GM21723 (cell line): ENCODE data around the gene TUBAL3.
"Not testable (repeated sequence)": the region's sequence is repeated elsewhere in the genome, so short reads cannot be mapped to it uniquely, and the experiment has no call there.

Experiments used
- ATAC-seq: cut with Tn5 transposase; IDR thresholded peaks from one replicate; pipeline ENCODE4 v1.9.1; 2021; ENCODE audit warnings: mild to moderate bottlenecking, moderate library complexity; ENCODE audit not compliant: unreplicated experiment

The TUBAL3 gene

DNA sequence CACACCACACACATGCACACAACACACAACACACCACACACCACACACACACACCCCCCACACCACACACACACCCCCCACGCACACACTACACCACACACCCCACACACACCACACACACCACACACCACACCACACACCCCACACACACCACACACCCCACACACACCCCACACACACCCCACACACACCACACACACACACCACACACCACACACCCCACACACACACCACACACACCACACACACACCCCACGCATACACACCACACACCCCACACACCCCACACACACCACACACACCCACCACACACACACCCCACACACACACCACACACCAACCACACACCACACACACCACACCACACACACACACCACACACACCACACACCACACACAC, 23.4 kb downstream of the TUBAL3 start:
- no peak for ATAC-seq

DNA sequence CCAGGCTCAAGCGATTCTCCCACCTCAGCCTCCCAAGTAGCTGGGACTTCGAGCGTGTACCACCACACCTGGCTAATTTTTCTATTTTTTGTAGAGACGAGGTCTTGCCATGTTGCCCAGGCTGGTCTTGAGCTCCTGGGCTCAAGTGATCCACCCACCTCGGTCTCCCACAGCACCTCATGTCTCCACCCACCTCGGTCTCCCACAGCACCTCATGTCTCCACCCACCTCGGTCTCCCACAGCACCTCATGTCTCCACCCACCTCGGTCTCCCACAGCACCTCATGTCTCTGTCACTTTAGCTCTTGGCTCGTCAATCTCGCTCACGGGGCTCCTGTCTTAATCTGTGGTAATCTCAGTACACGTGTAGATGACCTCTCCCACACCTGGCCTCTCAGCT, 24.2 kb downstream of the TUBAL3 start:
- ATAC-seq: not testable (repeated sequence)

DNA sequence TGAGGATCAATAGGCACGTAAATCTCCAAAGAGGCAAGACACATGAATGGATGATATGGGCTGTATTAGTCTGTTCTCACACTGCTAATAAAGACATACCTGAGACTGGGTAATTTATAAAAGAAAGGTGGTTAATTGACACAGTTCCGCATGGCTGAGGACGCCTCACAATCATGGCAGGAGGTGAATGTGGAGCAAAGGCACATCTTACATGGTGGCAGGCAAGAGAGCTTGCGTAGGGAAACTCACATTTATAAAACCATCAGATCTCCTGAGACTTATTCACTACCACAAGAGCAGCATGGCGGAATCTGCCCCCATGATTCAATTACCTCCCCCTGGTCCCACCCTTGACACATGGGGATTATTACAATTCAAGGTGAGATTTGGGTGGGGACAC, 25.4 kb downstream of the TUBAL3 start:
- not testable (repeated sequence) for ATAC-seq

DNA sequence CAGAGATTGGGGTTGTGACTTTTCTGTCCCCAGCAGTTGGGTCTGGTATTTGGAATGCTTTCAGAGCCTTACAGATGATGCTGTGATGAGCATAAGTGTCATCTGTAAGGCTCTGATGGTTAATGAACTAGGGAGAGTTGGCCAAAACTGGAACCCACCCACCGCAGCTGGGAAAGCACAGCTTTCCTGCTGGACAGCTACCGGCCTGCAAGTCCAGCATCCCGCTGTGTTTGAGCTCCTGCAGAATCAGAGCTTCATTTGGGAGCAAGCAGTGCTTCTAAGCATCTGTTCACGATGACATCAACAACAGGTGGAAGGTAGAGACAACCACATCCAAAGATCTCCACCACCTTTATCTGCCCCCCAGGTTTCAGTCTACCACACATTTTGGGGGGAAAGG, 28.2 kb downstream of the TUBAL3 start:
- no peak for ATAC-seq

DNA sequence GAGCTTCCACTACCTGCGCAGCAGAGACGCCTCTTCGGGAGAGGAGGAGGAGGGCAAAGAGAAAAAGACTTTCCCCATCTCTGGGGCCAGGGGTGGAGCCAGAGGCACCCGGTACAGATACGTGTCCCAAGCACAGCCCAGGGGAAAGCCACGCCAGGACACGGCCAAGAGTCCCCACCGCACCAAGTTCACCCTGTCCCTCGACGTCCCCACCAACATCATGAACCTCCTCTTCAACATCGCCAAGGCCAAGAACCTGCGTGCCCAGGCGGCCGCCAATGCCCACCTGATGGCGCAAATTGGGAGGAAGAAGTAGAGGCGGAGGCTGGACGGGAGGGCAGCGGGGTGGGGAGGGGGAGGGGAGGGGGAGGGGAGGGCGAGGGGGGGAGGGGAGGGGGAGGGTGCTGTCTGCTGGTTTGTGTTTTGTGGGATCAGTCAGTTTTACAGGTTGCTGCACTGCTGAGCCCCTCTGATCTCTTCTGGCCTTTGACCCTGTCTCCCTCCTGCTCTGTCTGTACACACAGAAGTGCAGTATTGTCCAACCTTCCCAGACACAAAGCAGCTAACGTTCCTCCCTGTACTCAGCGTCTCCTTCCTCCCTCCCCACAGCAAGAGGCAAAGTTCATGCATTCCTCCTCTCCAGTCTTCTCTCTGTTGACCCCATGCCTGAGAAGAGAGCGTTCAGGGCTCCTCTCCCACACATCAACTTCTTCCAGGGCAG, 30.6 kb downstream of the TUBAL3 start:
- no peak for ATAC-seq

DNA sequence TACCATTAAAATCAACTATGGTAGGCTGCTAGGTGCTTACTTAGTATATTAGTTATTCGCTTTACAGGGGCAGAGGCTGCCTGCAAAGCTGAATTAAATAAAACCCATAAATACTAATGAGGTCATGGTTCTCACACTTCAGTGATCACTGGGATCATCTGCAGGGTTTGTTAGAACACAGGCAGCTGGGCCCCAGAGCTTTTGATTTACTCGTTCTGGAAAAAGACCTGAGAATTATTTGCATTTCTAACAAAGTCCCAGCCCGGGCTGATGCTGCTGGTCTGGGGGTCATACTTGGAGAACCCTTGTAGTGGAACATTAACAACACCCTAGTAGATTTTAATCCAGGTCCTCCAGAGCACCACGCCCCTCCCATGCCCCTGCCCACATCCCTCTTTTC, 31.3 kb downstream of the TUBAL3 start:
- ATAC-seq: no peak

DNA sequence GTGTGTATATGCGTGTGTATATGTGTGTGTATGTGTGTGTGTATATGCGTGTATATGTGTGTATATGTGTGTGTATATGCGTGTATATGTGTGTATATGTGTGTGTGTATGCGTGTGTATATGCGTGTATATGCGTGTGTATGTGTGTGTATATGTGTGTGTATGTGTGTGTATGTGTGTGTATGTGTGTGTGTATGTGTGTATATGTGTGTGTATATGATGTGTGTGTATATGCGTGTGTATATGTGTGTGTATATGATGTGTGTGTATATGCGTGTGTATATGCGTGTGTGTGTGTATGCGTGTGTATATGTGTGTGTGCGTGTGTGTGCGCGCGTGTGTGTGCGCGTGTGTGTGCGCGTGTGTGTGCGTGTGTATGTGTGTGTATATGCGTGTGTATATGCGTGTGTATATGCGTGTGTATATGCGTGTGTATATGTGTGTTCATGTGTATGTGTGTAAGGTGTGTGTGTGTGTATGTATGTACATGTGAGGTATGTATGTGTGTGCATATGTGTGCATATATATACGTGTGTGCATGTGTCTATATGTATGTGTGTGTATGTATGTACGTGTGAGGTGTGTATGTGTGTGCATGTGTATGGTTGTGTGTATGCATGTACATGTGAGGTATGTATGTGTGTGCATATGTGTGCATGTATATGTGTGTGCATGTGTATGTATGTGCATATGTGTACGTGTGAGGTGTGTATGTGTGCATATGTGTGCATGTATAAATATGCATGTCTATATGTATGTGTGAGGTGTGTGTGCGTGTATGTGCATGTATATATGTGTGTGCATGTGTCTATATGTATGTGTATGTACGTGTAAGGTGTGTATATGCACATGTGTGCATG, 33.9 kb downstream of the TUBAL3 start:
- ATAC-seq: no peak

DNA sequence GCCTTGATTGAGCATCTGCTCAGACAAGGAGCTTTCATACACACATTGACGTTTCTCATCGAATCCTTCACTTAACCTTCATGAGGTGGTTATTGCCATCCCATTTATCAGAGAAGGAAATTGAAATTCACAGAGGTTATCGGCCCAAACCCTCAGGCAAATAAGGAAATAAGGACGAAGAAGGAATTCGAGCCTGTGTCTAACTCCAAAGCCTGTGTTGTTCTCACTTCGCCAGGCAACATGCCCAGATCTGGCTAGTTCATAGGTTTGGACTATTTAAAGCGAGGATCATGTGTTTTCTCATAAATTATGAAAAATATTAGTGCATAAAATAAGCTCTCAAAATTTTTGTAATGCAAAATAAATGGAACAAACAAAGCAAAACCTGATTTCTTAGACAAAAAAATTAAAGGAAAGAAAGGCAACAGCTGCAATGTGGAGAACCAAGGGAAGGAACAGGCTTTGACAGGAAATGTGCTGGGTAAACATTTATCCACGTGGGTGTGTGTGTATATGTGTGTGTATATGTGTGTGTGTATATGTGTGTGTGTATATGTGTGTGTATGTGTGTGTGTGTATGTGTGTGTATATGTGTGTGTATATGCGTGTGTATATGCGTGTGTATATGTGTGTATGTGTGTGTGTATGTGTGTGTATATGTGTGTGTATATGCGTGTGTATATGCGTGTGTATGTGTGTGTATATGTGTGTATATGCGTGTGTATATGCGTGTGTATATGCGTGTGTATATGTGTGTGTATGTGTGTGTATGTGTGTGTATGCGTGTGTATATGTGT, 35.1 kb downstream of the TUBAL3 start:
- ATAC-seq: no peak

DNA sequence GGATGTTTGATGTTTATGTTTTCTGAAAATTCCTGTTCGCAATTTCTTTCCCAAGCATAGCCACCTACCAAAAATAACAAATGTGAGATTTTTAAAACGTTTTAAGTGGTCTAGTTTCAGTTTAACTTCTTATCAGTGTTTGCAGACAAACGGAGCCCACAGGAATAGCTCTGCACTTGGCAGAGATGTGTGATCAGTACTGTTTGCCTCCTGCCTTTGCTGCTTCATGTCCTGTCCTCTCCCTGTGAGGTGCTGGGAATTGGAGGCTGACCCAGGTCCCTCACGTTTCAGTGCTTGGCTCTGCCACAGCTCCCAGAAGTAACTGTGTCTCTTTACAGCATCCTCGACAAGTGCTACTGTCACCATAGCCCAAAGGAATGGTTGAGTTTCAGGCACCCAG, 38.7 kb downstream of the TUBAL3 start:
- no peak for ATAC-seq

DNA sequence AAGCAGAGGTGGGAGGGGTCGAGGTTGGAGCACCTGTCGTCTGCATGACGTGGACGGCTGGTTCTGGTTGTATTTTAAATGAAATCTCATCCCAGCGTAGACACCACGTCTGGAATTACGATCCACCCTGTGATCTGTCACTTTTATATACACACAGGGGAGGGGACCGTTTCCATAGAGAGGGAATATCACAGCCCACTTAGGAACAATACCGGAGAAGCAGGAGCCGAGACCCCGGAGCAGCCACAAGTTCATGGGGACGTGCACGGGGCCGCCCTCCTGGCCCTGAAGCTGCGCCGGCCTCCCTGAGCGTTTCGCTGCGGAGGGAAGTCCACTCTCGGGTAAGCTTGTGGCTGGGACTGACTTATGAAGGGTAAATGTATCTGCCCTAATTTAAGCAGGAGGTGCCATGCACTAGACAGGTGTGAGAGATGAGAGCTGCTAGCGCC, 39.7 kb downstream of the TUBAL3 start, which contains the start of gene UCN3:
UCN3 (plus strand) TSS at position 77 of the 449 bp plus-strand sequence. CDS start 8,755 bp downstream, outside the sequence.
- no peak for ATAC-seq

DNA sequence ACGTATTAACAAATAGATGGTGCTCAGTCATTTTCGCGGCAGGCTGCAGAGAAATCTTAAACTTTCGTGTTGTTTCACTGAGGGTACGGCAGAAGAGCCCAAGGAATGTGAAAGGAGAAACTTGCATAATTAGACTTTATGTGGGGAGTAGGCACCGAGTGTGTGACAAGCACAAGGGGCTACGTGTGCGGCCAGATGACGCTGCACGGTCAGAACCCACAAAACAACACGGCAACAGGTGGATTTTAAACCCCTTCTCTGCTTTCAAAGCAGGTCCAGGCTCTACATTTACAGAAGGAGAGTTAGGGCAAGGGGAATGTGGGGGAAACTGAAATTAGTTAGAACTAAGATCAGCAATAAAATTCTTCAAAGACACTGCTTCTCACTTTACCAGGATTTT, 40.3 kb downstream of the TUBAL3 start:
- no peak for ATAC-seq

DNA sequence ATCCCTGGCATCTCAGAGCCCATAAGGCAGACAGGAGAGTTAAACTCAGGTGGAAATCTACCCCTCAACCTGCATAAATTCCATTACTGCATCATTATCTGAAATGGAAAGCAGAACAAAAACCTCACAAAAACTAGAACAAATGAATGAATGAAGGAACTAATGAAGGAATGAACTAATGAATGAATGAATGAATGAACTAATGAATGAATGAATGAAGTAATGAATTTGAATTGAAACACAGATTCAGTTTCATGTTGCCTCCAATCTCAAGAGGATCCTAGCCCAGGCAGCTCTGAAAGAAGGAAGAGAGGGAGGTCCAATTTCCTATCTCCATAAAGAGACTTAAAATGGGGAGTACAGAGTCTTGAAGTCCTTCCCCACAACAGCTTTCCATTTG, 41.8 kb downstream of the TUBAL3 start:
- ATAC-seq: no peak

DNA sequence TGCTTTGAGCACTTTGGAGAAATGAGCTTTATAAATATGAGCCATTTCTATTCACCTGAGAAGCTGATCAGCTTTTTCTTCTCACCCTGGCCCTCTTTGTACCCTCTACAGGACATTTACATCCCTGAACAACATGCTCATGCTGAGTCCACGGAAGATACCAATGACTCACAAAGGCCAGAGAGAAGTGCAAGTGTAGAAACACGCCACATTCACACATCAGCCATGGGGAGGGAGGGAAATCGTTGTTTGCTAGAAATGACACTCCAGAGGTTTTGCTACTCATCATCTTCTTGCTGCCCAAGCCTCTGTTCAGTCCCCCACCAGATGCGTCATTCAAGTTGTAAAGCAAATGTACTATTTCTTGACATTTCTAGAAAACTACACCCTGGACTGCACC, 42.7 kb downstream of the TUBAL3 start:
- ATAC-seq: no peak

DNA sequence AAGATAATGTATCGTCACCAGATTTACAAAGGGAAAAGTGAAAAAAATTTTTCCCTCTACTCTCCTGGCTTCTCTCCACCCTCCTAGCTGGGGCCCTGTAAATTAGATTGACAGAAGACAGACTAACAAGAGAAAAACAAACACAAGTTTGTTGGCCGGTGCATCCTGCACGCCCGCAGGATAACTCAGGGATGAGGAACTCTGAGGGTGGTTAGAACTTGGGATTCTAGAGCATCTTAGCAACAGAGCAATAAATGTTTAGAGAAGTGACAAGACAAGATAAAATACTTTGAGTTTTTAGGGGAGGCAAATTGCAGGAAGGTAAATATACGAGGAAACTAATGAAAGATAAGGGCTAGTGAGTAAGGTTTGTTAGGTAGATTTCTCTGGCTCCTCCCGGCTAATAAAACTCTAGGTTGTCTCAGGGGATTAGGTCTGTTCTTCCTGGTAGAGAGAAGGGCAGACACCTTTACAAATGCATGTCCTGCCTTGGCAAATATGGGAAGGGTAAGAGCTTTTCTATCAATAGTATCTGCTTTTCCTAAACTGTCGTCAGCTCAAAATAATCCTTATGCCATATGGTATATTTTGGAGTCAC, 44.2 kb downstream of the TUBAL3 start:
- no peak for ATAC-seq

DNA sequence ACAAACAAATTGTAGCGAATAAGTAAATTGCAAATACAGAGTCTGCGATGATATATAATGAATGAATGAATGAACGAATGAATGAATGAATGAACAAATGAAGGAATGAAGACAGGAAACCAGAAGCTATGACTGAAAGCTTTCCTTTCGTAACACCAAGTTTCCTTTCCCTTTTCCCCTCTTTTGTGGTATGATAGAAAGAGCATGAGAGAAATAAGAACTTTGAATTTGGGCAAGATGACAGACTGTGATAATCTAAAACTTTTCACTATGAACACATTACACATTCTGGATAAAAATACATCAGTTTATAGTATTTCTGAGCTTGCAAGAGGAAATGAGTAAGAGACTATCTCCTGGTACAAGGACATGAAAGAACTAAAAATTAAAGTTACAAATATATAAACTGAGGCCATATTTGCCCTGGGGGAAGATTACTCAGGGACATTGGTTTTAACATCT, 48.3 kb downstream of the TUBAL3 start:
- no peak for ATAC-seq

DNA sequence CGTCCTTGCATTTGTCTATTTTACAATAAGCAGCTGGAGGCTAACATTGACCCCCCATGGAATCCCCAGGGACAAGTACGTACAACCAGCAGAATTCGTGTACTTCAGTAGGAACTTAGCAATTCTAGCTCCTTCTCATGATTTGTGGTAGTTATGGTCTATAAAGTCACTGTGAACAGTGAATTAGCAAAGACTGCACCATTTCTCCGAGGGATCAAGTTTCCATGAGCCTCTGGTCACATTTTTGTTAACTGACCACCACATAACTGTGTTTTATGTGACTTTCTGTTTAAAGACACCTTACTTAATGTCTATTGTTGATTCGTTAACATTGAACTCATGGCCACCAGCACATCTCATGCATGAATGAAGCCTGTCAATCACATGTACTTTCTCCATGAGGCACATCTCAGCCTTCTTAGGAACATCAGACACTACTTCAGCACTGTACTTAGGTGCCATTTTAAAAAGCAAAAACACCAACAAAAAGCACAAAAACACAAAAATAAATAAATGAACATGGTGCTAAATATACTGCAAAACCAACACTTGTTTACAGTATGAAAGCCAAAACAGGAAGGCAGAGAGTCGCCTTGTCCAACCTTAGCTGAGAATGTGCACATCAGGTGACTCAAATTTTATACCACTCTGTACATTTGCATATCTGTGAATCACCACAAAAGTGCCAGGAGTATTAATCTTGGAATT, 48.9 kb downstream of the TUBAL3 start:
- no peak for ATAC-seq

DNA sequence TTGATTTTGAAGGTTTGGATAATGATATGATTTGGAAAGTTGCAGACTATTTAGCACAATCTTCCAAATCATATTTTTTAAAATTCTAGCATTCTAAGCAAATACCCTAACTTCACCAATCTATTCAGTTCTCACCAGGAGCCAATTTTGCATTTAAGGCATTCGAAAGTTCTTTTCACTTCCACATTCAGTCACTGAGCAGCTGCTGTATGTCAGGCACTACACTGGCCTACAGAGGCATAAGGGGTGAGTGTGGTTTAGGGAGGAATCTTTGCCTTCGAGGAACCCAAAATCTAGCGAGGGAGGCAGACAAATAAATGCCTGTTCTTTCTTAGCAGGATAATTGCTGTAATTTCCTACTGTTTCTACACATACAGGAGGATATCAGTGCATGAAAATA, 50.6 kb downstream of the TUBAL3 start:
- ATAC-seq: no peak

DNA sequence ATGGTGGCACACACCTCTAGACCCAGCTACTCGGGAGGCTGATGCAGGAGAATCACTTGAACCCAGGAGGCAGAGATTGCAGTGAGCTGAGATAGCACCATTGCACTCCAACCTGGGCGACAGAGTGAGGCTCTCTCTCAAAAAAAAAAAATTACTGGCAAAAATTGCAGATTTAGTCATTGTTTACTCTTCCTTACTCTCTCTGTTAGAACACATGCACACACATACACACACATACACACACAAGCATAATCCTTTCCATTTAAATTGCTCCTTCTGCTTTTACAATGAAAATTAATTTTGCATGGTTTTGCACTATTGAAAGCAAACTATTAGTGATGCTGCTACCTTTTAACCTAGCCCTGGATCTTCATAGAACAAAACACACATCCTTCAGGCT, 55.3 kb downstream of the TUBAL3 start:
- ATAC-seq: no peak

DNA sequence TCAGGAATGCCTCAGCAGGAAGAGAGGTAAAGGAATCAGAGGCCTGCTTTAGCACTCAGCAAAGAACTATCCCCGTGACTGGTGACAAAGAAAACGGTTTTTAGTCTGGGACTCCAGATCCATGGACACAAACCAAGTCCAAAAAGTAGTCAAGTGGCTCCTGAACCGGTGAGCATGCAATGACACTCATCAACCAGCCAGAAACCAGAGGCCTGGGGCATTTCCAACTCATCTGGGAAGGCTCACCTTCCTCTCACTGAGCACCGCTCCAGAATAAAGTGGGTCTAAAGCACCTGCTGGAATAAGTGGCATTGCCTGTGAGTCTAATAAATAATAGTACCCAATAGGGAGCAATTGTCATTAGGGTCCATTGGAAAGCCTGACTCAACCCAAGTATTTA, 57.7 kb downstream of the TUBAL3 start:
- no peak for ATAC-seq

DNA sequence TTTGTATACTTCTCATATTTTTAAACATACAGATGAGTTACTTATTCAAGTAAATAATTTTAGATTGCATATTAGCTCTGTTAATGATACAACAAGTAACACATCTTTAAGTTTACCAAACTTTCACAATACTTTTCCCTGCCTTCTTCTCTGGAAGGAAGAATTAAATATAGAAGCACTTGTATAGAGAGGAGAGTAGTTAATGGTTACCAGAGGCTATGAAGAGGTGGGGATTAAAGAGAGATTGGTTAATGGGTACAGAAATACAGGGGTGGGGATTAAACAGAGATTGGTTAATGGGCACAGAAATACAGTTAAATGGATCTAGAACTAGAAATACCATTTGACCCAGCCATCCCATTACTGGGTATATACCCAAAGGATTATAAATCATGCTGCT, 59.9 kb downstream of the TUBAL3 start:
- no peak for ATAC-seq
